Activated T-cell treated with anti-CD3 and anti-CD28 coated beads, Interleukin-2, amount 50 U/mL, for 4 hours (primary cell): ENCODE measurements around the gene SRSF1. TPM values are rescaled to one million over a fixed set of nuclear protein-coding genes. Genes with fewer than 3 reads are reported as not detected.

Experiments used
- ATAC-seq, 2 donors: fragments of 200-7000 bp; cut with Tn5 transposase; one replicate each; pipeline ENCODE4 v1.10.0; 2021
- DNase-seq: peaks from one replicate; pipeline ENCODE4 v3.0.0-alpha.2; 2020
- H3K27me3 Mint-ChIP-seq: one replicate; pipeline ENCODE4 v1.8.0; 2021; ENCODE audit warnings: low read depth, mixed read lengths
- H3K36me3 Mint-ChIP-seq: one replicate; pipeline ENCODE4 v1.8.0; 2022; ENCODE audit warnings: mixed read lengths; ENCODE audit not compliant: insufficient read depth
- H3K4me1 Mint-ChIP-seq: one replicate; pipeline ENCODE4 v1.8.0; 2021; ENCODE audit warnings: low read depth, mixed read lengths
- H3K4me3 Mint-ChIP-seq: one replicate; pipeline ENCODE4 v1.8.0; 2021; ENCODE audit warnings: mild to moderate bottlenecking, moderate library complexity, mixed read lengths
- H3K9me3 Mint-ChIP-seq: one replicate; pipeline ENCODE4 v1.8.0; 2021; ENCODE audit warnings: mixed read lengths
- total RNA-seq, 3 donors: library from RNA; stranded (reverse); gene quantifications; one replicate each; pipeline ENCODE4 v1.2.1, GENCODE V29; 2021

SRSF1 gene
- total RNA-seq, 3 donors from 2014 or later, result 588 to 666 (median 647) TPM

DNA sequence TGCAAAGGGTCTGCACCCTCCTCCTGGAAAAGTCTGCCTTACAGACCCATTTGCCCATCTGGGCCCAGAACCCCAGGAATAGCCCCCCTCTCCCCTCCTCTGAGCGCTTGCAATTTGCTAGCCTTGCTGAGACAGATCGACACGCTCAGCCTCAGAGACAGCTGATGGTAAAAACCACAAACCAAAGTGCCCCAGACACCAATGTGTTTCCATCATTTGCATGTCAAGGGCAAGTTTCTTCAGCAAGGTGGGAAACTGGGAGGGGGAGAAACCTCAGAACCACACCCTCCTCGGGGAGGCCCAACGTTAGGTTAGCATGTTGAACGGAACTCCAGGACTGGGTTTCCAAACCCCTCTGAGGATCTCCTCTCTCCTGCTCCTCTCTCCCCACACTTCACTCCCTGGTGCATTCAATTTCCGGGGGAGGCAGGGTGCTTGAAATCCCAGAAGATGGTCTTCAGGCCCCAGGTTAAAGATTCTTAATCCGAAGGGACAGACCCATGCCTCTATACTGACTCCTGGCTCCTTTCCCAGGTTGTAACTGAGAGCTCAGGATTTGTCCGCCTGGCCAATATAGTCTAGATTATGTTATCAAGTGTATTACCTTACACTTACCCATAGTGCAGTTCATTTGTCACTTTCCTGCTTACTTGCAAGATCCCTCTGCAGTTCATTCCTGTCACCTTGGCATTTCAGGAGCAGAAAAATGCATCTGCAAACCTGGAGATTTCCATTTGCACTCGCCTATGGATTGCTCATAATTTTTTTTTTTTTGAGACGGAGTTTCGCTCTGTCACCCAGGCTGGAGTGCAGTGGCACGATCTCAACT is 50.5 kb downstream of the SRSF1 start:
- no peaks in the 10 kb centered on the region for H3K36me3 Mint-ChIP-seq
- H3K4me3 Mint-ChIP-seq, result peak overlapping the region; percentile 71
- DNase-seq (peak; percentile 16), ATAC-seq (peak; percentile 29 to 49)
- no peaks in the 10 kb centered on the region for H3K9me3 Mint-ChIP-seq
- H3K4me1 Mint-ChIP-seq, result peaks cover 21% of the 10 kb centered on the region
- peaks cover 37% of the 10 kb centered on the region for H3K27me3 Mint-ChIP-seq

DNA sequence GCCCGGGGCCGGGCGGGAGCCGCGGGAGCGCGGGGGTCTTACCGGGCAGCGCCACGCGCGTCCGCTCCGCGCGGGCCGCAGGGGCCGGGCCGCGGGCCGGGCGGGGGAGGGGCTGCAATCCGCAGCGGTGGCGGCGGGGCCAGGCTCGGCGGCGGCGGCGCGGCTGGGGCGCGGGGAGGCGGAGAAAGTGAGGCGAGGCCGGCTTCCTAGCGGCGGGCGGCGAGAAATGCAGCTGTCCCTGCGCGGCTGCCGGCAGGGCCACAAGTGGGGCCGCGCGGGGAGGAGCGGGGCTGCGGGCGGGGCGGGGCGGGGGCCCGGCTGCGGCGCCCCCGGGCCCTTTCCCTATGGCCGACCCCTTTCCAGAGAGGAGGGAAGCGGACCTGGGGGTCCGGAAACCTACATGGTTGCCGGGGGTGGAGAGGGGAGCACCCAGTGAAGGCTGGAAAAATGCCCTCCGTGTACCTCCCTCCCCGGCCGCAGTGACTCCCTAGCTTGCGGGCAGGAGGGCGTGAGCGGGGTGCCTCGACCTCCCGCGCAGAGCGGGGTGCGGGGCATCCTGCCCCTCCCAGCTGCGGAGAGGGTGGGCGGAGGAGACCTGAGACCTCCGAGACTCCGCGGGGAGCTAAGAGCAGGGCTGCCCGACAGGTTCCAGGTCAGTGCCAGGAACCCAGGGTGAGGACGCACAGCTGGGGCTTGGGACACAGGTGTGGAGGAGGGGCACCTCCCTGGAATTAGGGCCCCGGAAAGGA is 51.7 kb downstream of the SRSF1 start, which contains the start of gene CUEDC1:
CUEDC1 (minus strand) TSS at position 230 of the 749 bp plus-strand sequence. CDS start 69,848 bp downstream, outside the sequence.
- Mint-ChIP-seq H3K27me3 (peaks cover 35% of the 10 kb centered on the region), H3K4me1 (peaks cover 29% of the 10 kb centered on the region), H3K36me3 (no peaks in the 10 kb centered on the region), H3K4me3 (peak within 1 kb of the TSS; percentile 73), H3K9me3 (no peaks in the 10 kb centered on the region)
- DNase-seq, result peak; percentile 59
- peak; percentile 88 to 90 for ATAC-seq

DNA sequence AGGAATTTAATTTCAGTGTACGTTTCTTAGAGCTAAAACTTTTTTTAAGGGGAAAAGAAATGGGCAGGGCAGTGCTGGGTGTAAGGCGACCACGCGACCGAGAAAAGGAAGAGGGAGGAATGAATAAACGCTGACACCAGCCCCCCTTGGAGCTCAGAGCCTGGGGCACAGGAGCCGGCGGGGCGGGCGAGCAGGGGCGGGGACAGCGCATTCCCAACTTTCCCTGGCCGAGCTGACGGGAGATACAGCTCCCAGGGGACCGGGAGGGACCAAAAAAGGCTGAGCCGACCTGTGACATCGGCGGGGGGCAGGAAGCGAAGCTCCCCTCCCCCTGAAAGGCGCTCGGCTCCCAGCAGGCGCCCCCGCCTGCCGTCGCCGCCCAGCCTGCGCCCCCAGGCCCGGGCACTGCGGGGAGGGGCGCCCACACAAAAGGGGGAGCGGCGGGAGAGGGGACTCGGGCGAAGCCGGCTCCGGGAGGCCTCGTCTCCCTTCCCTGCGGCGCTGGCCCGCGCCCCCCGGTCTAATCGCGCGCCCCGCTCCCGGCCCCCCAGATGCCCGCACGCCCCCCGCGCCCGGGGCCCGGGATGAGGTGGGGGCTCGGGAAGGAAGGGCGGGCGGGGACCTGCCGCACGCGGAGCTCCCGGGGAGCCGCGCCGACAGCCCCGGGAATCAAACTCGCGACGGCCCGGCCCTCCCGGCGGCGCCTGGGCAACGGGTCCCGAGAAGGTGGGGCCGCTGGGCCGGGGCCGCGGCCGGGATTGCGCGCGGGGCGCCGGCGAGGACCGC is 52.5 kb downstream of the SRSF1 start:
- ATAC-seq (peak; percentile 33 to 51), DNase-seq (no peak)
- H3K36me3 Mint-ChIP-seq, result no peaks in the 10 kb centered on the region
- H3K9me3 Mint-ChIP-seq, result no peaks in the 10 kb centered on the region
- peak overlapping the region; percentile 73 for H3K4me3 Mint-ChIP-seq
- peaks cover 33% of the 10 kb centered on the region for H3K4me1 Mint-ChIP-seq
- peaks cover 31% of the 10 kb centered on the region for H3K27me3 Mint-ChIP-seq

DNA sequence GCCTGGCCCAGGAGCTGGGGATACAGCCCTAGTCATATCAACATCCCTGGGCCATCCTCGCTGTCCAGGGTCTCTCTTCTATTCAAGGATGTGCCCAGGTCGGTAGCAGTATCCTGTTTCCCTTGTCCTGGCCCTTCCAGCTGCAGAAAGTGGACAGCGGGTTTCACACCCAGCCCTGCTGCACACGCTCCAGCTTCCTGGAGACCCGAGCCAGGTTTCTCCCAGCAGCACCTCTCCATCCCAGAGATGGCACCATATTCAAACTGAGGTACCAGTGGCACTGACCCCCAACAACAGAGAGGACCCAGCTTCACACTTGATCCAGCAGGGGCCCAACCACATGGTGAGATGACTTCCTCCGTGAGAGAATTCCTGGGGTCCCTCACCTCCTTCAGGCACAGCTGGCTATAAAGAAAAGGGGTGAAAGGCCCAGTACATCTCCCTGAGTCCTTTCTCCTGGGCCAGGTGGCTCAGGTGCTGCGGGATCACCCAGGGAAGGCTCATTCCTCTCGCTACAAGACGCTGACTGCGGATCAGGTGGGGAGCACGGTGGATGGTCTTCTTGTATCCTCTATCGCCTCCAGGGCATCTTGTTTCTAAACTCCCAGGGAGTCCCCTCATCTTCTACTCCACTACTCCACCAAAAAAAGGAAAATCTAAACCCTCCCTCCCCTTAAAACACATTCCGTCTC is 53.2 kb downstream of the SRSF1 start:
- no peak for ATAC-seq
- DNase-seq, result no peak
- Mint-ChIP-seq H3K27me3 (peaks cover 24% of the 10 kb centered on the region), H3K4me3 (peak overlapping the region; percentile 73), H3K36me3 (no peaks in the 10 kb centered on the region), H3K9me3 (no peaks in the 10 kb centered on the region), H3K4me1 (peaks cover 38% of the 10 kb centered on the region)

Other genes starting within 250 kb of the SRSF1 start
- gene MRPS23, start 157.2 kb downstream of the SRSF1 start, total RNA-seq, result 100 to 1,000 TPM; 116 to 125 (median 118) TPM
- under 1 TPM; 0.41 to 0.63 (median 0.58) TPM for gene CUEDC1, start 51.8 kb downstream of the SRSF1 start, total RNA-seq
- 10 to 100 TPM; 23.8 to 25.1 (median 24.1) TPM for gene VEZF1, start 19.0 kb downstream of the SRSF1 start, total RNA-seq
- 10 to 100 TPM; 40.3 to 43.5 (median 42.3) TPM for gene DYNLL2, start 76.2 kb upstream of the SRSF1 start, total RNA-seq
- under 1 TPM; 0.14 to 0.33 (median 0.21) TPM for gene OR4D1, start 141.1 kb upstream of the SRSF1 start, total RNA-seq
- not detected for gene OR4D2, start 159.7 kb upstream of the SRSF1 start, total RNA-seq
- not detected for gene EPX, start 185.5 kb upstream of the SRSF1 start, total RNA-seq
- gene MKS1, start 212.0 kb upstream of the SRSF1 start, total RNA-seq, result 10 to 100 TPM; 17.0 to 22.0 (median 20.0) TPM
- gene LPO, start 231.3 kb upstream of the SRSF1 start, total RNA-seq, result under 1 TPM in 1 of 3 donors, not detected in 2; 0.18 TPM